ENCODE measurements around the gene ITLN2.

Gene ITLN2

GRCh38 chr1:160978510-160978927, 23.9 kb upstream of the ITLN2 start:
- no peak overlapping the region for H3K4me3 ChIP-seq (ENCODE audit: control insufficient read depth, low read depth, low read length)
- TF ChIP-seq, protein P1, sequence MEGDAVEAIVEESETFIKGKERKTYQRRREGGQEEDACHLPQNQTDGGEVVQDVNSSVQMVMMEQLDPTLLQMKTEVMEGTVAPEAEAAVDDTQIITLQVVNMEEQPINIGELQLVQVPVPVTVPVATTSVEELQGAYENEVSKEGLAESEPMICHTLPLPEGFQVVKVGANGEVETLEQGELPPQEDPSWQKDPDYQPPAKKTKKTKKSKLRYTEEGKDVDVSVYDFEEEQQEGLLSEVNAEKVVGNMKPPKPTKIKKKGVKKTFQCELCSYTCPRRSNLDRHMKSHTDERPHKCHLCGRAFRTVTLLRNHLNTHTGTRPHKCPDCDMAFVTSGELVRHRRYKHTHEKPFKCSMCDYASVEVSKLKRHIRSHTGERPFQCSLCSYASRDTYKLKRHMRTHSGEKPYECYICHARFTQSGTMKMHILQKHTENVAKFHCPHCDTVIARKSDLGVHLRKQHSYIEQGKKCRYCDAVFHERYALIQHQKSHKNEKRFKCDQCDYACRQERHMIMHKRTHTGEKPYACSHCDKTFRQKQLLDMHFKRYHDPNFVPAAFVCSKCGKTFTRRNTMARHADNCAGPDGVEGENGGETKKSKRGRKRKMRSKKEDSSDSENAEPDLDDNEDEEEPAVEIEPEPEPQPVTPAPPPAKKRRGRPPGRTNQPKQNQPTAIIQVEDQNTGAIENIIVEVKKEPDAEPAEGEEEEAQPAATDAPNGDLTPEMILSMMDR (IDR thresholded peaks at IDR 0.05; ENCODE audit: control insufficient read depth, insufficient read depth, low read depth, low read length, missing control alignments), result no peak
- no peak for DNase-seq (ENCODE audit: low read depth)

DNA sequence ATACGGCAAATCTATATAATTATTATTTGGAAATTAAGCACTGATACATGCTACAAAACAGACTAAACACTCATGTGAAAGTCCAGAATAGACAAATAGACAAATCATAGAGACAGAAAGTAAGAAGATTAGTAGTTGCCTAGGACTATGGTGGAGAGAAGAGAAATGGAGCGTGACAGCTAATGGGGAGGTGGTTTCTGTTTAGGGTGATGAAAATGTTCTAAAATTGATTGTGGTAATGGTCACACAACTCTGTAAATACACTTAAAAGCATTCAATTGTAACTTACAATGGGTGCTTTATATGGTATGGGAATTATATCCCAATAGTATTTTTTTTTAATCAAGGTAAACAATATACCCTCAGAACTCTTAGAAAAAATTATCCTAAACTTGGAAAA, 20.4 kb upstream of the ITLN2 start:
- H3K4me3 ChIP-seq (ENCODE audit: control insufficient read depth, low read depth, low read length), result no peak overlapping the region
- TF ChIP-seq, protein P1 (IDR thresholded peaks at IDR 0.05; ENCODE audit: control insufficient read depth, insufficient read depth, low read depth, low read length, missing control alignments), result no peak
- DNase-seq (ENCODE audit: low read depth), result no peak

DNA sequence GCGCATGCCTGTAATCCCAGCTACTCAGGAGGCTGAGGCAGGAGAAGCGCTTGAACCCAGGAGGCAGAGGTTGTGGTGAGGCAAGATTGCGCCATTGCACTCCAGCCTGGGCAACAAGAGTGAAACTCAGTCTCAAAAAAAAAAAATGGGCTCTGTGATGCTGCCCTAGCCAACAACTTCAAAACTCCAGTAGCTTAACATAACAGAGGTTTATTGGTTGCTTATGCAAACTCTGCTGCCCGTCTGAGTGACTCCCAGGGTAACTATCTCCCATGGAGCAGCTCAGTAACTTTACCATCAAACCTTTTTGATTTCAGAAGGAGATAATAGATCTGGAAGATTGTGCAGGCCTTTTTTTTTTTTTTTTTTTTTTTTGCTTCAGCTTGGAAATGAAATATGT, 18.9 kb upstream of the ITLN2 start:
- TF ChIP-seq, protein P1 (IDR thresholded peaks at IDR 0.05; ENCODE audit: control insufficient read depth, insufficient read depth, low read depth, low read length, missing control alignments), result no peak
- DNase-seq (ENCODE audit: low read depth), result no peak
- H3K4me3 ChIP-seq (ENCODE audit: control insufficient read depth, low read depth, low read length), result no peak overlapping the region

DNA sequence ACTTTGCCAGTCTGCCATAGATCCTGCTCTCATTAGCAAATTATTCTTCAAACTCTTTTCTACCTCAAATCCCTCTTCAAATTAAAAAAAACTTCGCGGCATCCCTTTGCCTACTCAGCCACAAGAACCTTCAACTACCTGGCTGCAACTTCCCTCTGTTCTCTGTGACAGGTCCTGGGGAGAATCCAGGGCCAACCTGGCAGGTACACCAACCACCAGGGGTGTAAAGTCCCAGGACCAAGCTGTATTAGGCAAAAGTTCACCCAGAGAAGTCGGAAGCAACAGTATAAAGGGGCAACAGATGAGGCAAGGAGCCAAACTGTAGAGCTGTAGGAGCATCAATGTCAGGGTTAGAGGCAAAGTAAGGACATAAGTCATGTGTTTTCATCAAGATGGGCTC, 18.3 kb upstream of the ITLN2 start:
- no peak overlapping the region for H3K4me3 ChIP-seq (ENCODE audit: control insufficient read depth, low read depth, low read length)
- no peak for DNase-seq (ENCODE audit: low read depth)
- TF ChIP-seq, protein P1 (IDR thresholded peaks at IDR 0.05; ENCODE audit: control insufficient read depth, insufficient read depth, low read depth, low read length, missing control alignments), result no peak

- no peak overlapping the region for H3K4me3 ChIP-seq (ENCODE audit: control insufficient read depth, low read depth, low read length)
- TF ChIP-seq, protein P1 (IDR thresholded peaks at IDR 0.05; ENCODE audit: control insufficient read depth, insufficient read depth, low read depth, low read length, missing control alignments), result no peak
- DNase-seq (ENCODE audit: low read depth), result no peak
Observed at GRCh38 chr1:160971618-160972056, 17.0 kb upstream of the ITLN2 start.

DNA sequence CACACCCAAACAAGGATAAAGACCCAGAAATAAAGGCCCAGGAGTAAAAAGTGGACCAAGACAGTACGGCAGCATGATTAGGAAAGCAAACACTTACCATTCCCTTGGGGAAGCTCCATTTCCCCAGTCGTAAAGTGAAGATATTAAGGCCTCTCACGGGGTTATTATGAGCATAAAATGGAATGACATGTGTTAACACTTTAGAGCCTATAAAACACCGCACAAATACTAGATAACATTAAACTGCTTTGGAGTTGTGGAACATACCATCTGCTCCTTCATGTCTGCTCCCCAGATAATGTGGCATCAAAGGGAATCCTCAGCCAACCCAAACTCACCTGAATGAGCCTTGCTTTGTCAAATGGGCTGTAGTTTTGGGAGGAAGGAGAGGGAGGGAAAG, 8.9 kb upstream of the ITLN2 start:
- H3K4me3 ChIP-seq (ENCODE audit: control insufficient read depth, low read depth, low read length), result no peak overlapping the region
- TF ChIP-seq, protein P1 (IDR thresholded peaks at IDR 0.05; ENCODE audit: control insufficient read depth, insufficient read depth, low read depth, low read length, missing control alignments), result no peak
- no peak for DNase-seq (ENCODE audit: low read depth)

GRCh38 chr1:160961419-160961818, 6.8 kb upstream of the ITLN2 start:
- TF ChIP-seq, protein P1 (IDR thresholded peaks at IDR 0.05; ENCODE audit: control insufficient read depth, insufficient read depth, low read depth, low read length, missing control alignments), result no peak
- H3K4me3 ChIP-seq (ENCODE audit: control insufficient read depth, low read depth, low read length), result no peak overlapping the region
- no peak for DNase-seq (ENCODE audit: low read depth)
